Testis (tissue), 2 donors: Measurements from ENCODE around the gene TMEM117.

Experiments used
- POLR2A ChIP-seq: fragments of 450-650 bp; IDR thresholded peaks from one replicate; pipeline ENCODE4 v1.6.1; 2017; ENCODE audit warnings: antibody characterized with exemption, mild to moderate bottlenecking, moderate library complexity
- TF ChIP-seq, protein P1 (sequence below), 3 experiments: fragments of 450-650 bp in 2 of 3; fragments of 200-600 bp in 1 of 3; sonication (generic) in 1 of 3; IDR thresholded peaks; one replicate each; pipeline ENCODE4 v1.5.1; 2016 to 2019; ENCODE audit warnings: antibody characterized with exemption in 3 of 3, mild to moderate bottlenecking in 2 of 3, moderate library complexity in 1 of 3

DNA sequence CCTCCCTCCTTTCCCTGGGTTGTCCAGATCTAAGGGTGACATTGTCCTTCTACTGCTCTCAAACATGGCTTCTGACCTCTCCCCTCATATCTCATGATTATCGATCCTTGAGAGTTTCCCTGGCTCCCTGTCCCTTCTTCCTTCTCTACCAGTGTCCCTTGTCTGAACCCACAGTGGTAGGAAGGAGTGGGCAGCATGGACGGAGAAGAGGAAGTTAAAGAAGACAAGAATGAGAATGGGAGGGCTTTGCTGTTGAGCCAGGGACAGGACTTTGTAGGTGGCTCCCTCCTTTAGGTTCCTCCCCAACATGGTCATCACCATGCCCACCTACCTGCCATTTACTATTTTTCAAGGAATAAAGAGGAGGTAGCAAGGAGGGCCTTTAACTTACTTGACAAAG lies 166.7 kb downstream of the TMEM117 start:
- TF ChIP-seq, protein P1, sequence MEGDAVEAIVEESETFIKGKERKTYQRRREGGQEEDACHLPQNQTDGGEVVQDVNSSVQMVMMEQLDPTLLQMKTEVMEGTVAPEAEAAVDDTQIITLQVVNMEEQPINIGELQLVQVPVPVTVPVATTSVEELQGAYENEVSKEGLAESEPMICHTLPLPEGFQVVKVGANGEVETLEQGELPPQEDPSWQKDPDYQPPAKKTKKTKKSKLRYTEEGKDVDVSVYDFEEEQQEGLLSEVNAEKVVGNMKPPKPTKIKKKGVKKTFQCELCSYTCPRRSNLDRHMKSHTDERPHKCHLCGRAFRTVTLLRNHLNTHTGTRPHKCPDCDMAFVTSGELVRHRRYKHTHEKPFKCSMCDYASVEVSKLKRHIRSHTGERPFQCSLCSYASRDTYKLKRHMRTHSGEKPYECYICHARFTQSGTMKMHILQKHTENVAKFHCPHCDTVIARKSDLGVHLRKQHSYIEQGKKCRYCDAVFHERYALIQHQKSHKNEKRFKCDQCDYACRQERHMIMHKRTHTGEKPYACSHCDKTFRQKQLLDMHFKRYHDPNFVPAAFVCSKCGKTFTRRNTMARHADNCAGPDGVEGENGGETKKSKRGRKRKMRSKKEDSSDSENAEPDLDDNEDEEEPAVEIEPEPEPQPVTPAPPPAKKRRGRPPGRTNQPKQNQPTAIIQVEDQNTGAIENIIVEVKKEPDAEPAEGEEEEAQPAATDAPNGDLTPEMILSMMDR (IDR thresholded peaks at IDR 0.05): no peak
- no peak for TF ChIP-seq POLR2A
